Activated CD4-positive, alpha-beta T cell treated with anti-CD3 and anti-CD28 coated beads, Interleukin-2, amount 10 ng/mL, durations not matched to agents 24 days and 14 days (primary cell): ENCODE results near the gene C17orf114.
A peak's percentile ranks its signal among the peaks of the same experiment; 100 is the strongest.

Source experiments
- DNase-seq: peaks from one replicate; pipeline ENCODE4 v3.0.0; 2022
- H3K27ac Mint-ChIP-seq: one replicate; pipeline ENCODE4 v1.8.0; 2022; ENCODE audit warnings: mild to moderate bottlenecking, mixed read lengths
- H3K27me3 Mint-ChIP-seq: one replicate; pipeline ENCODE4 v1.8.0; 2022; ENCODE audit warnings: mixed read lengths
- H3K36me3 Mint-ChIP-seq: one replicate; pipeline ENCODE4 v1.8.0; 2022; ENCODE audit warnings: low read depth, mild to moderate bottlenecking, mixed read lengths
- H3K4me1 Mint-ChIP-seq: one replicate; pipeline ENCODE4 v1.8.0; 2021; ENCODE audit warnings: mixed read lengths
- H3K4me3 Mint-ChIP-seq: one replicate; pipeline ENCODE4 v1.8.0; 2022; ENCODE audit warnings: mild to moderate bottlenecking, moderate library complexity, mixed read lengths
- H3K9me3 Mint-ChIP-seq: one replicate; pipeline ENCODE4 v1.8.0; 2021; ENCODE audit warnings: mixed read lengths
- intact Hi-C: fragments of 100-400 bp; cut with micrococcal nuclease; formaldehyde crosslinking; loops from one replicate; pipeline ENCODE4 v1.15.1; 2023

C17orf114 gene

GRCh38 chr17:4788159-4788806, 13.8 kb downstream of the C17orf114 start:
- peaks cover 48% of the 10 kb centered on the region for H3K27me3 Mint-ChIP-seq
- peaks cover 15% of the 10 kb centered on the region for H3K4me1 Mint-ChIP-seq
- H3K27ac Mint-ChIP-seq: peak overlapping the region; percentile 6
- H3K9me3 Mint-ChIP-seq: no peaks in the 10 kb centered on the region
- intact Hi-C loops: loop anchor here (2.0 to 5.0 kb wide), 3 partner anchors 41 to 146 kb away; partner anchors contain the start of genes ALOX15 and CHRNE
- DNase-seq: no peak
- peak overlapping the region; percentile 64 for H3K4me3 Mint-ChIP-seq
- H3K36me3 Mint-ChIP-seq: no peaks in the 10 kb centered on the region

GRCh38 chr17:4786516-4786915, 15.6 kb downstream of the C17orf114 start:
- H3K27ac Mint-ChIP-seq: no peak overlapping the region
- no peak overlapping the region for H3K4me3 Mint-ChIP-seq
- DNase-seq: no peak
- H3K27me3 Mint-ChIP-seq: peaks cover 56% of the 10 kb centered on the region
- H3K4me1 Mint-ChIP-seq: peaks cover 21% of the 10 kb centered on the region
- intact Hi-C loops: loop anchor here (5.0 kb wide), 2 partner anchors 39 to 144 kb away; partner anchors contain the start of gene ALOX15
- no peaks in the 10 kb centered on the region for H3K36me3 Mint-ChIP-seq
- H3K9me3 Mint-ChIP-seq: no peaks in the 10 kb centered on the region

GRCh38 chr17:4786106-4786511, 16.0 kb downstream of the C17orf114 start, which contains the start of gene VMO1:
VMO1 (minus strand) TSS chr17:4786364; CDS start chr17:4786352, 12 bp downstream.
- Mint-ChIP-seq H3K9me3 (no peaks in the 10 kb centered on the region), H3K4me3 (peak within 1 kb of the TSS; percentile 59), H3K36me3 (no peaks in the 10 kb centered on the region), H3K4me1 (peaks cover 21% of the 10 kb centered on the region), H3K27me3 (peaks cover 56% of the 10 kb centered on the region), H3K27ac (no peak within 1 kb of the TSS)
- intact Hi-C loops: loop anchor here (5.0 kb wide), 2 partner anchors 39 to 144 kb away; partner anchors contain the start of gene ALOX15
- DNase-seq: peak; percentile 66

GRCh38 chr17:4785311-4786105, 16.6 kb downstream of the C17orf114 start:
- DNase-seq: peak; percentile 68
- Mint-ChIP-seq H3K9me3 (no peaks in the 10 kb centered on the region), H3K27me3 (peaks cover 60% of the 10 kb centered on the region), H3K4me1 (peaks cover 18% of the 10 kb centered on the region), H3K36me3 (no peaks in the 10 kb centered on the region), H3K27ac (no peak overlapping the region), H3K4me3 (peak overlapping the region; percentile 59)
- intact Hi-C loops: loop anchor here (5.0 kb wide), 2 partner anchors 38 to 143 kb away; partner anchors contain the start of gene ALOX15

- intact Hi-C loops: no loop called here
- Mint-ChIP-seq H3K4me3 (no peak overlapping the region), H3K36me3 (no peaks in the 10 kb centered on the region), H3K27ac (no peak overlapping the region), H3K9me3 (no peaks in the 10 kb centered on the region), H3K4me1 (peaks cover 17% of the 10 kb centered on the region), H3K27me3 (peaks cover 64% of the 10 kb centered on the region)
- DNase-seq: peak; percentile 75
Measured at GRCh38 chr17:4782652-4783051, 19.5 kb downstream of the C17orf114 start.

DNA sequence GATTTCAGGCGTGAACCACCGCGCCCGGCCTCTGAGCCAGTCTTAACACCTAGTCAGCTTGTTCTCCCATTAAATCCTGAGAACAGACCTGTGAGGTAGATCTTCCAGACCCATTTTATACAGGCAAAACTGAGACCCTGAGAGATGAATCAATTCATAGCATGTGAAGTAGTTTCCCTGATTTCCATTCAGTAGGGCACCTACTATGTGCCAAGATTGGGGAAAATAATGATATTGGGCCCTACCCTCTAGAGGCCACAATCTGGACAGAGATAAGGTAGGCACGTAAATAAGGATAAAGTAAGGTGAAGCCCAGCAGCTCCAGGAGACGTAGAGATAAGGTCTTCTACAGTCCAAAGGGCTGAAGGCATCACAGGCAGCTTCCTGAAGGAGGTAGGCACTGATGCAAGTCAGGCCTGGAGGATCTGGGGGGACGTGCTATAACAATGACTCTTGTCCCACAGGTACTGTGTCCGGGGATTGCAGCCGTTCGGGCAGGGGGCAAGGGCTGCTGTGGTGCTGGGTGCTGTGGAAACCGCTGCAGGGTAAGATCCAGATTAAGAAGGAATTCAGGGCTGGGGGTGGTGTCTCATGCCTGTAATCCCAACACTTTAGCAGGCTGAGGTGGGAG, 21.7 kb downstream of the C17orf114 start:
- Mint-ChIP-seq H3K9me3 (no peaks in the 10 kb centered on the region), H3K27ac (no peak overlapping the region), H3K4me1 (peaks cover 10% of the 10 kb centered on the region), H3K27me3 (peaks cover 44% of the 10 kb centered on the region), H3K4me3 (no peak overlapping the region), H3K36me3 (no peaks in the 10 kb centered on the region)
- no peak for DNase-seq
- intact Hi-C loops: no loop called here

DNA sequence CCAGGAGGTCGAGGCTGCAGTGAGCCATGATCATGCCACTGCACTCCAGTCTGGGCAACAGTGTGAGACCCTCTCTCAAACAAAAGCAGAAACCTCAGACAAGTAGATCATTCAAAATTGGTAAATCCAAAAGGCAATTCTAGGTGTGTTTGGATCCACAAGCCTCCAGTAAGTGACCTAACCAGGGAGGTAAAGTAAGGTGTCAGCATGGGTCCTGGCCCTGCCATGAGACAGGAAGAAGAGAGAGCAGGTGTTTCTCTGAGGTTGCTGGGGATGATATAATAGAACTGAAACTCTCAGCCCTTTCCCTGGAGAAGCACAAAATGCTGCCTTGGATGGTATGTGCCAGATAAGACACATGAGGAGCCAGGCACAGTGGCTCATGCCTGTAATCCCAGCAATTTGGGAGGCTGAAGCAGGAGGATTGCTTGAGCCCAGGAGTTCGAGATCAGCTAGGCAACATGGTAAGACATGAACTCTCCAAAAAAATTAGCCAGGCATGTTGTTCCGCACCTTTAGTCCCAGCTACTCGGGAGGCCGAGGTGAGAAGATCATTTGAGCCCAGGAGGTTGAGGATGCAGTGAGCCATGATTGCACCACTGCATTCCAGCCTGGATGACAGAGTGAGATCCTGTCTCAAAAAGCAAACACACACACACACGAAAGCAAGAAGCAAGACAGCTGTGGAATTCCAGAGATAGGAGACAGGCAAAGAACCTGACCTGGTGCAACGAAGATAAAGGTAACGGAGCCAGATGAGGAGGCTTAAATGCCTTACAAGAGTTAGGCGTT, 24.0 kb downstream of the C17orf114 start:
- Mint-ChIP-seq H3K27ac (no peak overlapping the region), H3K4me3 (no peak overlapping the region), H3K9me3 (no peaks in the 10 kb centered on the region), H3K27me3 (peaks cover 32% of the 10 kb centered on the region), H3K36me3 (no peaks in the 10 kb centered on the region), H3K4me1 (peaks cover 8% of the 10 kb centered on the region)
- intact Hi-C loops: no loop called here
- DNase-seq: no peak

DNA sequence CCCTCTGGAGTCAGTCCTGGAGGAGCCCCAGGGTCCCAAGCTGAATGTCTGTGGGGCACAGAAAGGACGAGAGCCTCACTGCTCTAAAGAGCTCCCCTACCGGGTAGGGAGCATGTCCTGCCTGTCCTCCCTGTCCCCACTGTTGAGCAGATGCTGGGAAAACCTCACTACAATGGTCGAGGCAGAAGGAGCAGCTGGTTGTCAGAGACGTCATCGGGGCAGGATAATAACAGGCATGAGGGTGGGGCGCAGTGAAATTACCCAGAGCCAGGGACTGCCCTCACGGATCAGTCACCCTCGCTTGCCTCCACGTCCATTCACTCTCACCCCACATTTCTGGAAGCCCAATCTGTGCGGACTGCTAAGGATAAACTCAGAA, 29.9 kb downstream of the C17orf114 start:
- Mint-ChIP-seq H3K27me3 (peaks cover 9% of the 10 kb centered on the region), H3K36me3 (no peaks in the 10 kb centered on the region), H3K4me3 (no peak overlapping the region), H3K4me1 (peaks cover 14% of the 10 kb centered on the region), H3K9me3 (no peaks in the 10 kb centered on the region), H3K27ac (no peak overlapping the region)
- intact Hi-C loops: no loop called here
- DNase-seq: no peak

DNA sequence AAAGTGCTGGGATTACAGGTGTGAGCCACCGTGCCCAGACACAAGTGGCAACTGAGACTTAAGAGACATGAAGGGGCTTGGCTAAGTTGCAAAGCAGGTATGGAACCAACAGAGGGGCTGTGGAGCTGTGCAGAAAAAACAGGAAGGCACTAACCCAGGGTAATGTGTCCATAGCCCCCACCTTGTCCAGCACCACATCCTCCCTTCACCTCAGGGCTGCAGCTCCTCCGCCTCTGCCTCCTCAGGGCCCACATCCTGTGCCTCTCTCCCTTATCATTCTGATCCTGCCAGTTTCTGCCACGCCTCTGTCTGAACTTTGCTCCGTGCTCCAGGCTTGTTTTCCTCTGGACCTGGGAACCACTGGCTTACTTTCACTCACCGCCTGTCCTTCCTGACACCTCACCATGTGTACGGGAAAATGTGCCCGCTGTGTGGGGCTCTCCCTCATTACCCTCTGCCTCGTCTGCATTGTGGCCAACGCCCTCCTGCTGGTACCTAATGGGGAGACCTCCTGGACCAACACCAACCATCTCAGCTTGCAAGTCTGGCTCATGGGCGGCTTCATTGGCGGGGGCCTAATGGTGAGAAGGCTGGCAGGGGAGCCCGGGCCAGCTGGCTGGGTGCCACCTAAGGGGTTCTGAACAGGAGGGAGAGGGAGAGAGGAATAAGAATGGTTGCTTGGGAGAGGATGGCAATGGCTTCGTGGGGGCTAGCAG, 30.5 kb downstream of the C17orf114 start, which contains the start of gene TM4SF5:
TM4SF5 (plus strand) TSS at position 368 of the 716 bp plus-strand sequence; CDS start at position 405, 37 bp downstream.
- Mint-ChIP-seq H3K27ac (peak within 1 kb of the TSS; percentile 19), H3K9me3 (no peaks in the 10 kb centered on the region), H3K4me1 (peaks cover 14% of the 10 kb centered on the region), H3K36me3 (no peaks in the 10 kb centered on the region), H3K27me3 (peaks cover 9% of the 10 kb centered on the region), H3K4me3 (no peak within 1 kb of the TSS)
- intact Hi-C loops: no loop called here
- DNase-seq: peak; percentile 77

- peak overlapping the region; percentile 37 for H3K27ac Mint-ChIP-seq
- no peaks in the 10 kb centered on the region for H3K9me3 Mint-ChIP-seq
- H3K4me3 Mint-ChIP-seq: no peak overlapping the region
- H3K27me3 Mint-ChIP-seq: peaks cover 8% of the 10 kb centered on the region
- intact Hi-C loops: no loop called here
- H3K36me3 Mint-ChIP-seq: no peaks in the 10 kb centered on the region
- H3K4me1 Mint-ChIP-seq: peaks cover 14% of the 10 kb centered on the region
- no peak for DNase-seq
Measured at GRCh38 chr17:4769628-4770027, 32.5 kb downstream of the C17orf114 start.

DNA sequence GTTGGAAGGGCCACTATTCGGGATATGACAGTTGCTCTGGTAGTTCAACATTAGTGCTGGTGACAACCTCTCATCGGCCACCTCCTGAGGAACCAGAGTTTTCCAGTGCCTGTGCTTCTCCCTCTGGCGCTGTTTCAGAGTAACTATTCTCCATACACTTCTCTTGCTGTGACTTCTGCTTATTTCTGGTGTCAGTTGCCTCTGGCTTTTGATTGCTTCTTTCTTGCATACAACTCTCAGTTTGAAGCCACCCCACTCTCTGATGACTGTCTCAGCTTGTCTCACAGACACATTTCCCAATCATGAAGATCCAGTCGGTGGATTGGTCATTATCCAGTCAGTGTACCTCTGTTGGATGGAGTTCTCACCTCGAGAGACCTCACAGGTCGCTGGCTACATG, 33.8 kb downstream of the C17orf114 start:
- no peak for DNase-seq
- Mint-ChIP-seq H3K4me1 (peaks cover 14% of the 10 kb centered on the region), H3K27me3 (peaks cover 8% of the 10 kb centered on the region), H3K9me3 (no peaks in the 10 kb centered on the region), H3K4me3 (no peak overlapping the region), H3K27ac (no peak overlapping the region), H3K36me3 (no peaks in the 10 kb centered on the region)
- intact Hi-C loops: no loop called here

DNA sequence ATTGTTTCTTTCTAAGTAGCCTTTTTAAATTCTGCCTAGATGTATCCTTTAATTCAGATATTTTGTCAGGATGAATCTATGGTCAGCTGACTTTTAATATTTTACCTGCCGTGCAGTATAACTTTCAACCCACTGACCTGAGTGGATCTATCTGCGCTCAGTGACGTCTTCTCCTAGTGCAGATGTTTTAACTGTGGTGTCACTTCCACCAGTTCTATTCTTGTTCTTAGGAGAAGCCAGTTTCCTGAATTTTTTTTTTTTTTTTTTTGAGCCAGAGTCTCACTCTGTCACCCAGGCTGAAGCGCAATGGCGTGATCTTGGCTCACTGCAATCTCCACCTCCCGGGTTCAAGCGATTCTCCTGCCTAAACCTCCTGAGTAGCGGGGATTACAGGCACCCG, 35.4 kb downstream of the C17orf114 start:
- no peak for DNase-seq
- Mint-ChIP-seq H3K27me3 (peaks cover 10% of the 10 kb centered on the region), H3K4me1 (peaks cover 11% of the 10 kb centered on the region), H3K9me3 (no peaks in the 10 kb centered on the region), H3K36me3 (no peaks in the 10 kb centered on the region), H3K27ac (no peak overlapping the region), H3K4me3 (no peak overlapping the region)
- intact Hi-C loops: no loop called here

GRCh38 chr17:4766201-4766600, 35.9 kb downstream of the C17orf114 start:
- Mint-ChIP-seq H3K36me3 (no peaks in the 10 kb centered on the region), H3K27me3 (peaks cover 10% of the 10 kb centered on the region), H3K4me1 (peaks cover 7% of the 10 kb centered on the region), H3K4me3 (no peak overlapping the region), H3K27ac (no peak overlapping the region), H3K9me3 (no peaks in the 10 kb centered on the region)
- DNase-seq: no peak
- intact Hi-C loops: no loop called here
